Activated CD4-positive, alpha-beta T cell treated with anti-CD3 and anti-CD28 coated beads for 1 hour (primary cell): Measurements from ENCODE around the gene MXRA8.
A peak's percentile ranks its signal among the peaks of the same experiment; 100 is the strongest.

Experiments used
- DNase-seq: peaks from one replicate; pipeline ENCODE4 v3.0.0-alpha.2; 2020

Gene MXRA8

DNA sequence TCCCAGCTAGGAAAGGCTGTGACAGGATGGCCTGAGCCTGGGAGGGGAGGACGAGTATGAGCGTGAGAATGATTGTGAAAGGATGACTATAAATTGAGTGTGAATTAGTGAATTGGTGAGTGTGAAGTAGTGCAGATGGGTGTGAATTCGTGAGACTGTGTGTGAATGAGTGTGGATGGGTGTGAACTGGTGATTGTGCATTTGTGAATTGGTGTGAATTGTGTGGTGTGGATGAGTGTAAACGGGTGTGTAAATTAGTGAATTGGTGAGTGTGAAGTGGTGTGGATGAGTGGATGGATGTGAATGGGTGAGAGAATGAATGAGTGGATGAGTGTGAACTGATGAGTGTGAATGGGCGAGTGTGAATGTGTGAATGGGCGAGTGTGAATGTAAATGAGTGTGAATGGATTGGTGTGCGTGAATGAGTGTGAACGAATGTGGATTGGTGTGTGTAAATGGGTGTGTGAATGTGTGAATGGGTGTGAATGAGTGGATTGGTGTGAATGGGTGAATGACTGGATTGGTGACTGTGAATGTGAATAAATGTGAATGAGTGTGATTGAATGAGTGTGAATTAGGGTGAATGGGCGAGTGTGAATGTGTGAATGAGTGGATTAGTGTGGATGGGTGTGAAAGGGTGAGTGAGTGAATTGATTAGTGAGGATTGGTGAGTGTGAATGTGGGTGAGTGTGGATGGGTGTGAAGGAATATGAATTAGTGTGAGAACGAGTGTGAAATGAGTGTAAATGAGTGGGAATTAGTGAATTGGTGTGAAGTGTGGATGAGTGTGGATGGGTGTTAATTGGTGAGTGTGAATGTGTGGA is 7.7 kb upstream of the MXRA8 start:
- DNase-seq, result no peak

DNA sequence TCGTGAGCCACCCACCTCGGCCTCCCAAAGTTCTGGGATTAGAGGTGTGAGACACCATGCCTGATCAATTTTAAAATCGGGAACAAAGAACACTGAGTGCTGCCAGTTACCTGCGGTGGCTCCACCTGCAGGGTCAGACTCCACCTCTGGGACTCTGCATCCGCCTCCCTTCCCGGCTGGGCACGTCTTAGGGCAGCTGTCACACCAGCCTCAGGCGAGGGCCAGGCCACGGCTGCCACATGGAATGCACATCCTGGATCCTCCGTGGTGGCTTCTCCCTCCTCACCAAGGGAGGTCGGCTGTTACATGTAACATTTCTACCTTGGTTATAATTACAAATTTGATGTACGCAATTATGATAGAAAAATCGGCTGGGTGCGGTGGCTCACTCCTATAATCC is 5.9 kb upstream of the MXRA8 start:
- DNase-seq, result no peak

DNA sequence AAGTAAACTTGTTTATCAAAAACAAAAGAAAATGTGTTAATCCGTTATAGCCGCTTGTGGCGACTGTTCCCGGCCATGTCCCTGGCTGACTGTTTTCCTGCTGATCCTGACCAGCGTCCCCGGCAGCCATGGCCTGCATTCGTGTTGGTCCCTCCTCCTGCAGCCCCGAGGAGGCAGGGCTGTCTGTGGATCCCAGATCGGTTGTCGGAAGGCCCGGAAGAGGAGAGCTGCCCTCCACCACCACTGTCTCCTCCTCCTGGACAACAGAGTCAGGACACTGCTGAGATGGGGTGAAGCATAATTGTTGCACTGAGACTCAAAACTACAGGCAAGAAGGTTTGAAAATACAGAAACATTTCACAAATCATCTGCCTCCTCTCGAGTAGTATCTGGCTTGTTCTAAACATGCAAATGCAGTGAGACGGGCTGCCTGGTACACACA is 3.6 kb upstream of the MXRA8 start:
- no peak for DNase-seq

DNA sequence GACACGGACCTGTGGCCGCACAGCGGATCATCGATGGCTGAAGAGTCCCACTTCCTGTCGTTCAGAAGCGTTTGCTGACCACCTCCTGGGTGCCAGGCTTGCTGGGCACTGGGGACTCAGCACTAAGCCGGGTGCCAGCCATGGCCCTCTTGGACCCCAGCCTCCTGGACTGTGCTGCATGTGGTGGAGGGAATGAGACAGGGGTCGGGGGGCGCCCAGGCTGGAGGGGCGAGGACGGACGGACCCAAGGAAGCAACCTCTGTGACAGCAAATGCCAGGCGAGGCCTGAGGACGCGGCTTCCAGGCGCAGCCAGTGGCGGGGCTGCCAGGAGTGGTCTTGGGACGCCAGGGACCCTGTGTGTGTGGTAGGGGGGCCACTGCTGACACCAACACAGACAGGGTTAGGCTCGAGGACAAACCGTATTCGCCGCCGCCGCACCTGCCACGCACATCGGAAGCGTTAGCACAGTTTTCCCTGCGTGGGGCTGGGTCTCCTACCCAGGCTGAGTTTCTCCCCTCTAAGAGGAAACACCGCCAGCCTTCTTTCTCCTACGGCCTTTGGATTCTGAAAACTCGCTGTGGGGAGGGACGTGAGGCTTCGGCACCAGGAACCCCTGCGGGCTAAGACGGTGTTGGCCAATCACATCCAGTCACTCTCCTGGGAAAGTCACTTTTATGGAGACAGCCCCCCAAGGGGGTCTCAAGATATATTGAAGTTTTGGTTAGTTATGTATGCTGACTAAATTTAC is 3.1 kb upstream of the MXRA8 start:
- DNase-seq, result no peak

DNA sequence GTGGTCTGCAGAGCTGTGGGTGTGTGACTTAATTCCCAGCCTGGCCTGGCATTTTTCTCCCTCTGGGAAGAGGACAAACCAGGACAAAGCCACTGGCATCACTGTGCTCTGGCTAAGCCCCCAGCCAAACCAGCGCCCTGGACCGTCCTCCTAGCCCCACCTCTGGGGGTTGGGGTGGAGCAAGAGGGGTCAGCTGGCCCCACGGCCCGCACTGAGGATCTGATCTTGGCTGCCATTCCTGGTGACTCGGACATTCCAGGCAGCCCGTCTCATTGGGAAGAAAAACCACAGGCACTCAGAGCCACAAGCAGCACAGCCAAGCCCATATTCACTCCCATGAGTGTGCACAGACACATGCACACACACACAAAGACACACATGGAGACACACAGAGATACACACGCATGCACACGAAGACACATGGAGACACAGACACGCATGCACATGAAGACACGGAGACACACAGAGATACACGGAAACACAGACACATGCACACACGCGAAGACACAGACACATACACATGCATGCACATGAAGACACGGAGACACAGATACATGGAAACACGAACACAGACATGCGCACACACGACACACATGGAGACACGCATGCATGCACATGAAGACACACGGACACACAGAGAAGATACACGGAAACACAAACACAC is 2.3 kb upstream of the MXRA8 start:
- no peak for DNase-seq

DNA sequence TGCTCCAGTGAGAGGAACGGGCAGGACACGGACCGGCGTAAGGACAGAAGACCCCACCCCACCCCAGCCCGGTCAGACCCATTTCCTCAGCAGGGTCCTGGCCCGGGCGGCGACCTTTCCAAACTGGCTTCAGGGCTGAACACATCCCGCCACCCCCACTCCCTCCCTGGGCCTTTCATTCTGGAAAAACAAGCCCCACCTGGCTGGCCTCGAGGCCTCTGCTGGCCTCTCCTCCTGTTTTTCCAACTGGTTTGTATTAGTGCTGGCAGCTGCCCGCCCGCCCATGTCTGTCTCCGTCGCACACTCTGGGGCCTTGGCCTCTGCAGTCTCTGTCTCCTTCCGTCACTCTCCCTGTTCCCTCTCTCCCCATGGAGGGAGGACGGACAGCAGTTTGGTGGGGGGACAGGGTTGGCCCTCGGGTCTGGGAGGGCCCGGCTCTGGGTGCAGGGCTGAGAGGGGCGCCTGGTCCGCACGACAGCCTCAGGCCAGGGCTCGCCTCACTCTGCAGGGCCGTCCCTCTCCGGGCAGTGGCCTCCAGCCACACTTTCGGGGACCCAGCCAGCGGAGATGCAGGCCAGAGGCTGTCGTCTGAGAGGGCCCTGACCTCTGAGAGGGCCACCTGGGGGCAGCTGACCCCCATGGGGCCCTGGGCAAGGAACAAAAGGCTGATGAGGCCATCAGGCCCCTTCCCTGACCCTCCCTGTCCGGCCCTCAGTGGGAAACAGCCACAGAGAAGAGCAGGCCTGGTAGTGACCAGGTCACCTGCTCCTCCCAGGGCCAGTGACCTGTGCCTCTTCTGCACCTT is 1.5 kb upstream of the MXRA8 start:
- DNase-seq, result no peak

DNA sequence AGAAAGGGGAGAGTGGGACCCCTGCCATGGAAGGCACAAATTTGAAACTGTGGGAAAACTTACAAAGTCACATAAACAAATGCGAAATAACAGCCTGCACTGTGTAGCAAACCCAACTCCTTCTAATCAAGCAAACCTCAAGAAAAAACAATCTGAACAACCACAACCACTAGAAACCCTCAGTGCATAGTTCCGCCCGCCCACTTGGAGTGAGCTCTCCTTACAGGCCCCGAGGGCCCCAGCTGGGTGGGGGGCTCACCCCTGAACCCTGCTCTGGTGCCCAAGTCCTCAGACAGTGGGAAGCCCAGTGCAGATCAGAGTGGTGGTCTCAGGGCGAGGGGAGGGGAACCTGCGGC is 931 bp upstream of the MXRA8 start:
- DNase-seq, result no peak

DNA sequence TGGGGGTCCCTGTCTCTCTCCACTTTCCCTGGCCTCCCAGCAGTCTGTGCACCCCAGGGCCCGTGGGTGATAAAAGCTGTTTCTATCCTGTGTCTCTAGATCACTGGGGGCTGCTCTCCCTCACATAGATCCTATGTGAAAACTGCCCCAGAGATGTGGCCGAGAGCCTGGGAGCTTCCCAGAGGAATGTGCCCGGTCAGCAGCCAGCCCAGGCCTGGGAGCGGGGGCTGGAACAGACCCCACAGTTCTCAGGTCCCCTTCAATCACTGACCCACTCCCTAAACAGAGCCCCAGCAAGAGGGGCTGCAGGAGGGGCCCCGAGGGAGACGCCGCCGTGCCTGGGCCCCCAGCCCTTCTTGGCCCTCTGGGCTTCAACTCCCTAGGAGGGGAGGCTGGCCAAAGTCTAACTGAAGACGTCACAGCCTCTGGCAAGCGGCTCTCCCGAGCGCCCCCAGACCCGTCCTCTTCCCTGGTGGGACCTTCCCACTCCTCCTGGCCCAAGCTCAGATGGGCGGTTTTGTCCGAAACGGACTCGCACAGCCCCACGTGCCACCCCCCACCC is 403 bp downstream of the MXRA8 start:
- no peak for DNase-seq

DNA sequence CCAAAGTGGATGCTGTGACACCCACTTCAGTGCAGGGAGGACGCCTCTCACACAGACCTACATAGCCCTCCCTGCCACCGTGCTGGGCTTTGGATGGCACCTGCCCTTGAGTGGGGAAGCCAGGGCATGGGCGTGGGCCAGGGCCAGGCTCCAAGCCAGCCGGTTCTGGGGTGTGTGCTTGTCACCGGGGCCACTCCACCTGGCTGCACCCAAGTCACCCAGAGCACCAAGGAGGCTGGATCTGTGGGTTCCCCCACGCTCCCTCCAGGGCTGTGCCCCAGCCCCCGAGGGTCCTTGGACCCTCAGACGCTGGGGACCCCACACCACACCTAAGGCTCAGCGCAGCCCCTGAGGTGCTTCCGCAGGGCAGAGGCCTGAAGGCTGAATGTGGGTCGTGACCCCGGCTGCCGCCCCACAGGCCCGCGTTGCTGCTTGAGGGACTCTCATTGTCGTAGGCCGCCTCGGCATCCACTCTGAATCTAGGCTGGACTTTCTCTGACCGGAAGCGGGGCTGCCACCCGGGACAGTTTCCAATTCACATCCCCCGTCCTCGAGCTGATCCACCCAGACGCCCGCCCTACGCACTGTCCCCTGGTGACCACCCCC is 1.5 kb downstream of the MXRA8 start:
- no peak for DNase-seq

DNA sequence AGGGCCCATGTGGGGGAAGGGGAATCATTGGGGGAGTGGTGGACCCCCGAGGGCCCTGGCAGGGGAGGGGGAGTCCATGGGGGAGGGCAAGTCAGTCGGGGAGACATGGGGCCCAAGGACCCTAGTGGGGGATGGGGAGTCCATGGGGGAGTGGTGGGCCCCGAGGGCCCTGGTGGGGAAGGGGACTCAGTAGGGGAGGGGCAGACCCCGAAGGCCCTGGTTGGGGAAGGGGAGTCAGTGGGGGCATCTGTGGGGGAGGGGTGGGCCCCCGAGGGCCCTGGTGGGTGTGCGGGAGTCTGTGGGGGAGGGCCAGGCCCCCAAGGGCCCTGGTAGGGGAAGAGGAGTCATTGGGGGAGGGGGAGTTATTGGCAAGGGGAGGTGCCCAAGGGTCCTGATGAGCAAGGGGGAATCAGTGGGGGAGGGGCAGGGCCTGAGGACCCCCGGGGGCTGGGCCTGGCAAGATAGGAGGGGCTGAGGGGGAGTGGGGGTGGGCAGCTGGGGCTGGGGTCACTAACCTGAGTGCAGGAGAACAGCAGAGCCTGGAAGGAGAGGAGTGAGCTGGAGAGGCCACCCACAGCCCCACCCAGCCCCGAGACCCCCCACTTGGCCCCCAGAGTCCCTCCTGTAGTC is 2.1 kb downstream of the MXRA8 start:
- DNase-seq, result no peak

DNA sequence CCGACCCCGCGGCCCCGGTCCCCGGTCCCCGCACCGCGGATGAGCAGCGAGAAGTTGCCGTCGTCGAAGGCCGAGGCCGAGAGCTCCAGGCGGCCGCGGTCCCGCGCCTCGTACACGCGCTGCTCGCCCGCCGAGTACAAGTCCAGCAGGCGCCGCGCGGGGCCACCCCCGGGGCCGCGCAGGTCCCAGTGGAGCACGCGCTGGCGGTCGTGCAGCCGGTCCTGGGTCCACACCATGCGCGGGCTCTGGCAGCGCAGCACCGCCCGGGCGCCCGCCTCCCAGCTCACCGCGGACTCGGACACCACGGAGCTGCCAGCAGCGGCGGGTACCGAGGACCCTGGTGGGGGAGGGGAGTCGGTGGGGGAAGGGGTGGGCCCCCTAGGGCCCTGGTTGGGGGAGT is 2.9 kb downstream of the MXRA8 start:
- DNase-seq, result no peak

DNA sequence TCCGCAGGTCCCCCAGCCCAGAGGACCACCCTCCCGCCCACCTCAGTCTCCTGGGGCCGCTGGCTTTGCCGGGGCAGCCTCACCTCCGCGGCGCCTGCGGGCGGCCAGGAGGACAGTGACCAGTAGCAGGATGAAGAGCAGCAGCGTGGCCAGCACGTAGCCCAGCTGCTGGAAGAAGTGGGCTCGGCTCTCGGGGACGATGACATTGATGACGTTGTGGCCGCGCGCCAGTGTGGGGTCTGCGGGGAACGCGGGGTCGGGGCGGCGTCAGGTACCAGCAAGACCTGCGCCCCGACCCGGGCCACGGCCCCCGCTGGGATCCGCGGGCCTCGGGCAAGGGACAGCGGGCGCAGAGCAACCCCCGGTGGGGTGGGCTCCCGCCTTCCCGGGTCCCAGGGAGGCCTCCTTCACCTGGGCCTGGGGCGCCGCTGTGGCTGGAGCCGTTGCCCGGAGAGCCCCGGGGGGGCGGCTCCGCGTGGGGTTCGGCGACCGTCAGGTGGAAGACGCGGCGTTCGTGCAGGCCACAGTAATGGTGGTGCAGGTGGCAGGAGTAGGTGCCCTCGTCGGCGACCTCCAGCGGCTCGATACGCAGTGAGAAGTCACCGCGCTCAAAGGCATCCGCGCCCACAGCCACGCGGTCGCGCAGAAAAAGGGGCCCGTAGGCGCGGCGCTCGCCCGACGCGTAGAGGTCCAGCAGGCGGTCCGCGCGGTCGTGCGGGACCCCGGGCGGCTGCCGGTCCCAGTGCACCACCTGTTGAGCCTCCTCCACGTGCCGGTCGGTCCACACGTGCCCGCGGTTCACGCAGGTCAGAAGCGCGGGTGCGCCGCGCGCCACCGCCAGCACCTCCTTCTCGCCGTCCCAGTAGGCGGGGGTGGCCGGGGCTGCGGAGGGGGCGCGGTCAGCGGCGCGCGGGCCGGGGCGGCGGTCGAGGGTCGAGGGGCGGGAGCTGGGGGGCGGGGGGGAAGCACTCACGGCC is 3.8 kb downstream of the MXRA8 start:
- no peak for DNase-seq

DNA sequence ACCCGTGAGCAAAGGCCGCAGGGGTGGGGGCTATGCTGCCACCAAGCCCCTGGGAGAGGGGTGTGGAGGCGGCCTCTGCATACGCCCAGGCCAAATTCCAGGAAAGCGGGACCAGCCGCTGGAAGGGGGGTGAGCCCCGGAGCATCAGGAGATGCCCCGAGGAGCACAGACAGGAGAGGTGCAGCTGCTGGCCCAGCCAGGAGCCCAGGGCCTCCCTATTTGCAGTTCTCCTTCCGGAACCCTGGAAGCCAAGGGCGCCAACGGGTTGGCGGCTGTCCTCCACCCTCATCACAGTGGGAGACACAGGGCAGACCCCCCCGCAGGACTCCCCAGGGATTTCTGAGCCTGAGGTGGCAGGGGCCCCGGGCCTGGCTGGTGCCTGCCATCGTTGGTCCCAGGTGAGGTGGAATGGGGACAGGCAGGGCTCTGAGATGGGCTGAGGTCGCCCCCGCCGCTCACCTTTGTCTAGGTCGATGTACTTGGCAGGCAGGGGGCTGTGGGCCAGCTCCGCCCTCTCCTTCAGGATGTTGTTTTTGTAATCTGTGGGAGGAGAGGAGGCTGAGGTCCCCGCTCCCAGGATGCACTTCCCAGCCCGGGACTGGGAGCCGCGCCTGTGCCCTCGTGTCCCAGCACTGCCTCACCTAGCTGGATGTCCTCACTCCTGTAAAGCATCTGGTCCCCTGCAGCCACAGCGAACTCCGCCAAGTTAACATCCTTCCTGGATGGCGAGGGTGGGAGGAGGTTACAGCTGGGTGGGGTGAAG is 4.8 kb downstream of the MXRA8 start:
- DNase-seq, result no peak

DNA sequence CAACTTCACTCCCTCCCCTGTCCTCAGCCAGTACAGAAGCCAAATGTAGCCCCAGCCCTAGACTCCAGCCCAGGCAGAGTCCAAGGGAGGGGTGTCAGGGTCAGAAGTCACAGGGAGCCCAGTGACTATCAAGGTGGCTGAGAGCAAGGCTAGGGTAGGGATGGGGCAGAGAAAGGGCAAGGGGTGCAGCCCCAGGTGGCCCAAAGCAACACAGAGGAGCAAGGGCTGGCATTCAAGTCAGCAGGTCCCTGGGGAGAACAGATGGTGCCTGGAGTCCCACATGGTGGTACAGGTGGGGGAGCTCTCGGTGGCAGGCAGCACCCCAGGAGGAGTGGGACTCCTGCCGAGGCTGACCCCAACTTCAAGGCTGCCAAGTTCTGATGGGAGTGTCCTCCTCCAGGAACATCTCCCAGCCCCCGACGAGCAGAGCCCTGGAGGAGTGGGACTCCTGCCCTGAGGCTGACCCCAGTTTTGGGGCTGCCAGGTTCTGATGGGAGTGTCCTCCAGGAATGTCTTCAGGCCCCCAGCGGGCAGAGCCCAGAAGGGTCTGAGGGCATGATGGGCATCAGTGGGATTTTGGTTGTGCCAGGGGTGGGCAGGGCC is 5.5 kb downstream of the MXRA8 start:
- DNase-seq, result no peak

DNA sequence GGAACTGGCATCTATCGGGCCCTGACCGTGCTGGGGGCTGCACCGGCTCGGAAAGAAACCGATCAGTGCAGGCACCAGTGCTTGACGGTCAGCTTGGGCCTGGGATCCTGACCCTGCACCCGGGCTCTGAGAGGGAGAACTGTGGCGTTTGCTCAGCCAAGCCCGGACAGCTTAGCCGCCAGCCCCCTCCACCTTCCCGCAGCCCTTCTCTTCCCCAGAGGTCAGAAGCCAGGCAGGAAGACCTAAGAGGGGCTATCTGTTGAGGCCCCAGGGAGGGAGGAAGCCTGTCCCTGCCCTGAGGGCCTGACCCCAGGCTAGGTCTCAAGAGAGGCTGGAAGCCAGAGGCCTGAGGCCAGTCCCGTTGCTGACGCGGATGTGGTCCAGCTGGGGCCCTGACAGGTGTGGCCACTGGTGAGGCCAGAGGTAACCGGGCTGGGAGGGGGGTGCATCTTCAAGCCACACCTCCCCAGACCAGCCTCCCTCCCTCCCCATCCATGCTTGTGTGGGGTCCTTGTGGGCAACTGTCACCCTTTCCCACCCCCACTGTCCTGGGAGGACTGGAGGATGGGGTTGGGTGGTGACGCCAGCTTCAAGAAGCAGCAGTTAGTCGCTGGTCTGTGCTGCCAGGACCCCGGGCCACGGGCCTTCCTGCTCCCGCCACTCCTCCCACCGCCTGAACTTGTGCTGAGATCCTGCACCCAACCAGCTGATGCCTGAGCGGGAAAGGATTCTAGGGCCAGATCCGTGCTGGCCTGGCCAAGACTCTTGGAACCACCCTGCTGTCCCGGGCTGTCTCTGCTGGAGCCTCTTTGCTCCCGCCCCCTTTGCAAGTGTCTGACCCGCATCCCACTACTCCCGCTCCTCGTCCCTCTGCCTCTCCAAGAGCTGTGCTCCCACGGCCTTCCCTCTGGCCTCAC is 6.6 kb downstream of the MXRA8 start:
- DNase-seq, result no peak

DNA sequence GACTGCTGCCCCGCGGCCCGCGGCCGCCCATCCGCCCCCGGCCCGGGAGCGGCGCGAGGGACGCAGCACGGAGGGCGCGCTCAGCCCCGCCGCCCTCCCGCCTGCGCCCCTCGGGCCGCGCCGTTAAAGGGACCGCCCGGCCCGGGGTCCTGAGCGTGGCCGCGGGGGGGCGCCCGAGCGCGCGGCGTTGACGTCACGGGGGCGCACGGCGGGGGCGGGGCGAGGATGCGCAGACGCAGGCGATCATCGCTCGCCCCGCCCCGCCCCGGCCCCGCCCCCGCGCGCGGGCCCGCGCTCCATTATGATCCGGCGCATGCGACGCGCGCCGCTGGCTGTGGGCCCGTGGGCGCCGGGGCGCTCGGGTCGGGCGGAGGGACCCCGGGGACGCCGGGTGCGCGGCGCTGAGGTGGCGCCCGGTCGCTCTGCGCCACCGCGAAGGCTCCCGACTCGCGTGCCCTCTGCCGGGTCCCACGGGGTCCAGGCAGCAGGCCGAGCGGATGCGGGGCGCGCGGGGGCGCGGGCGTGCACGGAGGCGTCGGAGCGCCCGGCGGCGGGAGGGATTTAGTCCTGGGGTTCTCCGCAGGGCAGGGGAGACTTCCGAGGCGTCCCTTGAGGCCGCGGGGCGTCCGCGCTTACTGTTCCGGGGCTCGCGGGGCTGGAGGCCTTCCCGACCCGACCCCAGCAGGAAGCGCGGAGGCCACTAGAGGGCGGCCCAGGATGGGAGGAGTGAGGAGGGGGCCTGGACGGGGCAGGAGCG is 8.9 kb downstream of the MXRA8 start, which contains the start of gene DVL1:
DVL1 (minus strand) TSS at position 163 of the 757 bp plus-strand sequence. CDS start 353 bp downstream, outside the sequence.
- DNase-seq, result peak; percentile 60
